ENCODE data around the gene DNAL4. TPM values are rescaled to one million over a fixed set of nuclear protein-coding genes. Genes with fewer than 3 reads are reported as not detected.

DNAL4 gene
- polyA plus RNA-seq, 2 of the 4 experiments (the other 2 are of a cell fraction) = 7.7 to 9.8 TPM

DNA sequence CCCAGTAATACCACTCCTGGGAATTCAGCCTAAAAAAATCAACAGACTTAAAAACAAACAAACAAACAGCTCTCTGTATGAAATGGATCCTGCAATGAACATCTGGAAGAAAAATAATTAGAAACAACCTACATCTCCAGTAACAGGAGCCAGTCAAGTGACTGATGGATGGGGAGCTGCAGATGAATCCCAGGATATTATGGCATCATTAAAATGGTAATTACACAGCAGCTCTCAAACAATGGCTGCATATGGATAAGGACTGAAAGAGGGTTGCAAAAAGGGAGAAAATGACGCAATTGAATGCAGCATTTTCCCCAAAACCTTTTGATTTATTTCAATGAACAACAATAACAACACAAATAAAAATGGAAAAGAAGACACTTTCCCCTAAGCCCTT is 45.7 kb upstream of the DNAL4 start:
- ChIA-PET CTCF (interaction anchor here (0.6 to 6.2 kb wide), 3 partner anchors 10 to 72 kb away, joined by 3 to 95 read pairs (median 3); no protein-coding TSS in a partner anchor), POLR2A (no interaction called here)
- Histone ChIP-seq H3K4me2 (no peak overlapping the region), H3K4me1 (peaks cover 33% of the 10 kb centered on the region; the same call in 2 of the 3 replicates), H3K9me3 (no peaks in the 10 kb centered on the region), H3K27ac (no peak overlapping the region), H3K4me3 (no peak overlapping the region)
- no peak for DNase-seq (ENCODE audit: low read depth in 1 of 2, low spot score in 1 of 2)
- WGBS (ENCODE audit: missing lambda C conversion rate) = 100% methylated on average over 1 of the region's 1 CpG
- TF ChIP-seq ATOH8 (CRISPR knock-in tag; IDR thresholded peaks at IDR 0.05; ENCODE audit: low read depth) = no peak
- TF ChIP-seq NFE2L2 (conservative IDR thresholded peaks at IDR 0.05; ENCODE audit: low read length) = no peak
- no peak for TF ChIP-seq SREBF2 (IDR thresholded peaks at IDR 0.05)
- TF ChIP-seq ELK1 (IDR thresholded peaks at IDR 0.05; ENCODE audit: low read depth, low read length) = no peak
- TF ChIP-seq CBX2 (IDR thresholded peaks at IDR 0.05; ENCODE audit: borderline replicate concordance, low read depth) = no peak
- TF ChIP-seq EHMT2 (IDR thresholded peaks at IDR 0.05; ENCODE audit: low read depth) = no peak
- no peak for TF ChIP-seq CEBPB (IDR thresholded peaks at IDR 0.05)
- no peak for TF ChIP-seq CHD4 (IDR thresholded peaks at IDR 0.05; ENCODE audit: borderline replicate concordance)
- no peak for TF ChIP-seq TP53 (CRISPR knock-in tag; IDR thresholded peaks at IDR 0.05)
- ATAC-seq = no peak
- FAIRE-seq = no peak

- Histone ChIP-seq H3K4me2 (no peak overlapping the region), H3K9me3 (no peaks in the 10 kb centered on the region), H3K4me1 (peaks cover 23% of the 10 kb centered on the region; the same call in 2 of the 3 replicates), H3K27ac (no peak overlapping the region), H3K4me3 (no peak overlapping the region)
- ATAC-seq (no peak), DNase-seq (ENCODE audit: low read depth in 1 of 2, low spot score in 1 of 2) (no peak), FAIRE-seq (no peak)
- ChIA-PET CTCF (interaction anchor here (1.2 to 6.6 kb wide), 6 partner anchors 10 to 71 kb away, joined by 3 to 48 read pairs (median 4); partner anchors contain the start of gene CBX6), POLR2A (no interaction called here)
- no peak for TF ChIP-seq MAZ (IDR thresholded peaks at IDR 0.05; ENCODE audit: borderline replicate concordance, low read depth, low read length)
- TF ChIP-seq FOXS1 (CRISPR knock-in tag; IDR thresholded peaks at IDR 0.05) = no peak
- TF ChIP-seq RCOR1 (IDR thresholded peaks at IDR 0.05; ENCODE audit: low read depth, low read length) = no peak
- no peak for TF ChIP-seq KDM1A (IDR thresholded peaks at IDR 0.05; ENCODE audit: low read depth)
- TF ChIP-seq HEYL (CRISPR knock-in tag; IDR thresholded peaks at IDR 0.05) = no peak
- no peak for TF ChIP-seq ESRRA (IDR thresholded peaks at IDR 0.05; ENCODE audit: borderline replicate concordance, low read length)
- TF ChIP-seq, protein P1, sequence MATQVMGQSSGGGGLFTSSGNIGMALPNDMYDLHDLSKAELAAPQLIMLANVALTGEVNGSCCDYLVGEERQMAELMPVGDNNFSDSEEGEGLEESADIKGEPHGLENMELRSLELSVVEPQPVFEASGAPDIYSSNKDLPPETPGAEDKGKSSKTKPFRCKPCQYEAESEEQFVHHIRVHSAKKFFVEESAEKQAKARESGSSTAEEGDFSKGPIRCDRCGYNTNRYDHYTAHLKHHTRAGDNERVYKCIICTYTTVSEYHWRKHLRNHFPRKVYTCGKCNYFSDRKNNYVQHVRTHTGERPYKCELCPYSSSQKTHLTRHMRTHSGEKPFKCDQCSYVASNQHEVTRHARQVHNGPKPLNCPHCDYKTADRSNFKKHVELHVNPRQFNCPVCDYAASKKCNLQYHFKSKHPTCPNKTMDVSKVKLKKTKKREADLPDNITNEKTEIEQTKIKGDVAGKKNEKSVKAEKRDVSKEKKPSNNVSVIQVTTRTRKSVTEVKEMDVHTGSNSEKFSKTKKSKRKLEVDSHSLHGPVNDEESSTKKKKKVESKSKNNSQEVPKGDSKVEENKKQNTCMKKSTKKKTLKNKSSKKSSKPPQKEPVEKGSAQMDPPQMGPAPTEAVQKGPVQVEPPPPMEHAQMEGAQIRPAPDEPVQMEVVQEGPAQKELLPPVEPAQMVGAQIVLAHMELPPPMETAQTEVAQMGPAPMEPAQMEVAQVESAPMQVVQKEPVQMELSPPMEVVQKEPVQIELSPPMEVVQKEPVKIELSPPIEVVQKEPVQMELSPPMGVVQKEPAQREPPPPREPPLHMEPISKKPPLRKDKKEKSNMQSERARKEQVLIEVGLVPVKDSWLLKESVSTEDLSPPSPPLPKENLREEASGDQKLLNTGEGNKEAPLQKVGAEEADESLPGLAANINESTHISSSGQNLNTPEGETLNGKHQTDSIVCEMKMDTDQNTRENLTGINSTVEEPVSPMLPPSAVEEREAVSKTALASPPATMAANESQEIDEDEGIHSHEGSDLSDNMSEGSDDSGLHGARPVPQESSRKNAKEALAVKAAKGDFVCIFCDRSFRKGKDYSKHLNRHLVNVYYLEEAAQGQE (IDR thresholded peaks at IDR 0.05) = no peak
- TF ChIP-seq KDM5A (IDR thresholded peaks at IDR 0.05) = no peak
- no peak for TF ChIP-seq EHF (CRISPR knock-in tag; IDR thresholded peaks at IDR 0.05)
- no peak for TF ChIP-seq CHD4 (IDR thresholded peaks at IDR 0.05; ENCODE audit: borderline replicate concordance)
- WGBS (ENCODE audit: missing lambda C conversion rate) = 75% methylated on average over 6 of the region's 6 CpGs
Observed at GRCh38 chr22:38837414-38837928, 43.5 kb upstream of the DNAL4 start.
